ENCODE data around the gene SNX10.

- TF ChIP-seq CTCF (IDR thresholded peaks at IDR 0.05) (no peak), POLR2A (IDR thresholded peaks at IDR 0.05) (no peak)
Observed at GRCh38 chr7:26372249-26372648, 80.6 kb downstream of the SNX10 start.

All from suprapubic skin (tissue), 3 donors.